Activated CD8-positive, alpha-beta memory T cell treated with anti-CD3 and anti-CD28 coated beads for 1 hour (primary cell): ENCODE measurements around the gene ERICH3.

Experiments used
- DNase-seq, 2 donors: peaks; one replicate each; pipeline ENCODE4 v3.0.0-alpha.2; 2020; ENCODE audit warnings: low read depth in 1 of 2; ENCODE audit errors: extremely low read depth in 1 of 2

Gene ERICH3, protein sequence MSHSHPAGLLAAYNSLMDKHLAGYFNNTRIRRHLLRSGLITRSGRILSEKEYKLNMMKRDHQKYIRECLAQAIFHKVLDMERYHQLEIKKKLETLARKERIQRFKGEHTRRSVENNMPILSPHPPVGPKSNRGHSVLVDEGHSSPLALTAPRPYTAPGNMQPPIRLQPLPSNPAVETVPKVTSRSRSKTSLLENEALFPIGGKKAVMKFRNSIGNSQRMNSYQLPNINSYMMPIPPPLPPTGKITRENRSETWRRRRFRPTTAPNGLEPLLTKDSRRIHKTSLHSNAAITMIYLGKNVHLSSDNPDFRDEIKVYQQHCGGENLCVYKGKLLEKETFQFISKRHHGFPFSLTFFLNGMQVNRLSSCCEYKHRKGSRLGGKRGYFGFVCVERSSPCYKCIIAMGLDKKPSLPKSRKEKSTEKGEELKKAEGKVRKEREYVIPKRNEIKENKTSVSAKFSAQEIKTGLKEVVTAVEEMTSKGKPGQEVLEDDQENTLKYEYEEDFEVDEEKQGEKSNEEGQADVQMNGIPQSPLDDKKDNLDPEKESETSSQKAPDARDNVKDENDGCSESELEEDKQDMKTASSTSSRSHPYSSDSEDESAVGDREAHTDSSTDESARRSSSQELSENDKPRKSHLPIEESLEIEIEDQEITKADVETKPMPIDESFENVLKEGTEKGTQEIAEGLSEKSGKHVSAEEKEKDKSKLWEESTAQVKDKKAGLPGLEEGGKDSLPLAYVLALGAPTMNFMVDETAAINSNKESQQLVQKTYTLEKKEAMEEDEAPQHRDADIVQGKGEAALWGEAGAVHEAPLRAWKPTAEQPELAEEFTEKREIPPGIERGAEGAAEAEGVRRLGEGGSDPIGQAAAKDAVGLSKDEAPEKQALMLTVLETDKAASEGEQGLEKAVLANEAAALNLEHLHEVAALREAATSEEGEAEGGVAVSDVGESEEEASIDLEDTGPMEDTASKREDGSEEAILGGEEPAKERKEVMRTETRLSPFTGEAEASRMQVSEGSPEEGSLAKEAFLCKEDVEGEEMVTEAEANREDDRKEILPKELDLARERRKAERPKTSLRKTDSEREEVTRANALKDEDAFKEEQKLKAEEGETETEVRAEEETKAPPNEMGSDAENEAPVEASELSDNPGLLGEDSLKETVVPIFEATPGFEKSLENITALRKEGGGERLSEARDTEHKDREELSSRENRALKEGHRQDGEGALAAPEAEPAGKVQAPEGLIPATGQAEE (N-terminal part only)

GRCh38 chr1:74673351-74674111, at the start of gene ERICH3:
ERICH3 (minus strand) TSS chr1:74673792; CDS start chr1:74673519, 273 bp downstream.
- DNase-seq, result no peak

DNA sequence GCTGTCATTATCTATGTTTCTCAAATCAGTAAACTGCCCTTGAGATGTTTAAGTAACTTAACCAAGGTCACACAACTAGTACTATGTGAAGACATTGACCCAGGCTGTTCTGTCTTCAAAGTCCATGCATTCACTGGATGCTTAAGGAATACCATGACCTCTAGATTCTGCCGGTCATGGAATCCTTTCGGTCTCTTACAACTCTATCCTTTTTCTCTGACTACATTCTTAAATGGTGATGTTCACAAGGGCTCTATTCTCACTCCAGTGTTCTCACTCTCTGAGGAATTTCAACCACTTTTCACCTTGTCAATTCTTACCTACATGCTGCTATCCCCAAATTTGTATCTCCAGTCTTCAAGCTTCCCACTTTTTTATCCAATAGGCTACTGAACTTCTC, 44.0 kb upstream of the ERICH3 start:
- no peak for DNase-seq

DNA sequence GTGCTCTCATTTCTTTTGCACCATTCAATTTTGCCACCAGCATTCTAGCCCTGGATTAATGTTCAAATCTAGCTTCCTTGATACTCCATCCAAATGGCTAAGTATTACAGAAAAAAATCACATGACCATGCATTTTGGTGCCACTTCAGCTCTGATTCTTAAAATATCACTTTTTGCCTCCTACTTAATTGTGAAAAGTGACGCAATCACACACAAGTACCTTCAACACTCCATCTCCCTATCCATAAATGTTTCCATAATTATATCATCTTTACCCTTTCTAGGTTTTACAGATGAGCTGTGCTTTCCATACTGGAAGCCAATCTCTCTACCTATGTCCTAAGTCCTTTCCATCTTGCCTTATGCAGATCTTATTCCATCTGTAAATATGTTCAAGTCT, 43.2 kb upstream of the ERICH3 start:
- no peak for DNase-seq

GRCh38 chr1:74715806-74716205, 42.2 kb upstream of the ERICH3 start:
- no peak for DNase-seq

DNA sequence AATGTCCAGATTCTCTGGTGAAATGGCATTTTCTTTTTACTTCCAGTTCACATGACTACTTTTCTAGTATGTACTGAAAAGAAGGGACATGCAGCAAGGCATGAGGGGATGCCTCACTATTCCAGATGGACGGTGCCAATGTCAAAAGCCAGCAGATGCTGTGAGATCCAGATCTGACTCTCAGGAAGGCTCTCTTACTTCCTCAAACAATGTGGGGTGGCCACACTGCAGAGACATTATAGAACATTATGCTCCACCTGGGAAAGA, 41.6 kb upstream of the ERICH3 start:
- no peak for DNase-seq

DNA sequence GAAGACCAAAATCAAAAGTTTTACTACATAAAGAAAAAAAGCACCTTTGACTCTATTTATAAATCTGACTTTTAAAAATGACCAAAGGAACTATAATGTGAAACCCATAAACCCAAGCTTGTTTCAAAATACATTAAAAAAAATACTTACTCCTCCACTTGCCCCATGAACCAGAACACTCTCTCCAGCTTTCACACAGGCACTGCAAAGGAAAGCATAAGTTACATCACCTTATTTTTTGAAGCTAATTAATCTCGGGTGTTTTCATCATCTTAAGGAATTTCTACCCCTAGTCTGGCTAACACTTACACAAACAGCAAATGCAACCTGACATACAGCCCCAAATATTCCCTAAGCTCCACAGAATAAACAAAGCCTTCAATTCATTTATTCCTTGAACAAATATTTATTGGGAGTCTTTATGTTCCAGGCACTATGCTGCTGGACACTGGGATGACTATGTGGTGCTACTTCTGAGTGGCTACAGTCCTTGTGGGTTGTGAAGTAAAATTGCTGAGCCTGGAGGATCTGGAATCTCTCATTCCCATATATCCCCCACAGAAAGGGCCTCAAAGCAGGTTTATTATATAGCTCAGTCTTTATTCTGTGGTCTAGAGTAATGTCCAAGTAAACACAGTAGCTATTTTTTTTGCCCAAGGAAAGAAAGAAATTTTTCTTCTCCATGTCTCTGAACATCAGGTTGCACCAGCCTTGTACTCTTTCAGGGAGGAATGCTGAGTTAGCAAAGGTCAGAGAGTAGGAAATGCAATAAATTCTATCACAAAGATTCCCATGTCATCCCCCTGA, 41.0 kb upstream of the ERICH3 start:
- no peak for DNase-seq

- no peak for DNase-seq
Measured at GRCh38 chr1:74713849-74714248, 40.3 kb upstream of the ERICH3 start.

DNA sequence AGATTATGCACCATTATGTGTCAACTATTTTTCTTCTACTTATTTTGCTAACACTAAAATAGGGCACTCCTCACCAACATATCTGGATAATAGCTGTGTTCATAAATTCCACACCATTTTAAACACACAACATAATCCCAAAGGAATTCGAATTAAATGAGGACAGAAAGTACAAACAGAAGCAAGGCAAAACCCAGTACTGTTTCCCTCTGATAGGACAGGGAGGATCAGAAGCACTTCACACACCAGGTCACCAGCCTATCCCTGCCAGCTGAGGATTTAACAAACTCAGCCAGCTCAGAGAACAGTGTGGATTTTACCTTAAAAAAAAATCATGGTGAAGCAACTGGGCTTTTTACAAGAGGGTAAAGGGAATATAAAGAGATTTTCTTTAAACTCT, 39.3 kb upstream of the ERICH3 start:
- no peak for DNase-seq

- DNase-seq, result no peak
Measured at GRCh38 chr1:74703386-74704182, 30.0 kb upstream of the ERICH3 start.

- DNase-seq, result no peak
Measured at GRCh38 chr1:74699331-74699730, 25.7 kb upstream of the ERICH3 start.

DNA sequence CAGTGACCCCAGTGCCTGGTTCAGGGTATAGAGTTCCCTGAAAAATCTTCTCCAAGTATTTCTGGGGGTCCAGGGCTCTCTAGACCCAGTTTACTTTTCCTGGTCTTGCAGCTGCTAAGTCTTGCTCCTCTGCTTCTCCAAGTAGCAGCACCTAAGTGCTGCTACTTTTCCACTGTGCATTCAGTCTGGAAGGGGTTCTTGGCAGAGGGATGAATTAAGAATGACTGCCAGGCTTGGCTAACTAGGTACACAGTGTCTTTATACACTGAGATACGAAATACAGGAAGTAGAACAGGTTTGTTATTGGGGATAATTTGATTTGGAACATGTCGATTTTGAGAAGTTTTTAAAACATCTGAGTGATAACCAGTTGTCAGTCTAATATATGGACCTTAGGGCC, 24.2 kb upstream of the ERICH3 start:
- no peak for DNase-seq

- no peak for DNase-seq
Measured at GRCh38 chr1:74693473-74693872, 19.9 kb upstream of the ERICH3 start.

DNA sequence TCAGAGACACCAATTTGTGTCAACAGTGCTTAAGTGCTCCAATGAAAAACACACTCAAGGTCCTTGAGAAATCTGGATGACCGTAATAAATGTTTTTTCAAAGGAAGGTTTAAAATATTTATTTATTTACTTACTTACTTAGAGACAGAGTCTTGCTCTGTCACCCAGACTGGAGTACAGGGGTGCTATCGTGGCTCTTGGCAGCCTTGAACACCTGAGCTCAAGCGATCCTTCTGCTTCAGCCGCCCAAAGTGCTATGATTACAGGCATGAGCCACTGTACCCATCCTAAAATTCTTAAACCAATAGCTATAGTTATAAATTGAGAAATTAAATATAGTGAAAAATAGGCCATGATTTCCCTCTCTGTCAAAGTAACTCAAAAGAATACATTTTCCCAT, 17.3 kb upstream of the ERICH3 start:
- DNase-seq, result no peak

GRCh38 chr1:74690364-74690696, 16.7 kb upstream of the ERICH3 start:
- no peak for DNase-seq

DNA sequence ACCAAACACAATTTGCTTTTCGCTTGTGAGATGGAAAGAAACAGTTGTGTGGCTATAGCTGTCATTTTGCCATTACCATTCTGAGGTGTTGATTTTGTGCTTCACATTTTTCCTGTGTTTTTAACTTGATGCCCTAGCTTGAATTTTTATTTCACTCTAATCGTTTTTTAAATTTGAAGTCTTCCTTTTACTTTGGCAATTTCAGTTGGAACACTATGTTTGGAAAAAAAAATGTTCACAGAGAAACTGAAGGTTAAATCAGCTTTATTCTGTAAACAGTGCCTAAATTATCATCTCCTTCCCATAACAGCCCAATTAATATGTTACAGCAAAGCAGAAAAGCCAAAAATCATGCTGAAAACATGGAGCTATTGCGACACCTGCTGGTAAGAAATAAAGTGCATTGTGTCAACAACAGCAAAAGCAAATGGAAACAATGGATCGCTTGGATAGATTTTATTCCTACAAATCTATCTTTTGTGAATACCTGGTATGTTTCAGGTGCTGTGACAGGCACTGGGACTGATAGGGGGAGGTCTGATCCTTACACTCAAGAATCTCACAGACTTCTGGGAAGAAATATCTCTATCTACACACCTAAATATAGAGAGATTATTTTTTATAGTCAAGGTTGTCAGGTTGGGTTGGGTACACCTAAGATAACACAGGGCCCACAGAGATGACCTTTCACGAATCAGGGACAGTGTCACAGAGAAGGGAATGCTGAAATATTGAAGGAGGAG, 16.2 kb upstream of the ERICH3 start:
- no peak for DNase-seq

- DNase-seq, result no peak
Measured at GRCh38 chr1:74686928-74687327, 13.3 kb upstream of the ERICH3 start.

- DNase-seq, result no peak
Measured at GRCh38 chr1:74684301-74684700, 10.7 kb upstream of the ERICH3 start.

DNA sequence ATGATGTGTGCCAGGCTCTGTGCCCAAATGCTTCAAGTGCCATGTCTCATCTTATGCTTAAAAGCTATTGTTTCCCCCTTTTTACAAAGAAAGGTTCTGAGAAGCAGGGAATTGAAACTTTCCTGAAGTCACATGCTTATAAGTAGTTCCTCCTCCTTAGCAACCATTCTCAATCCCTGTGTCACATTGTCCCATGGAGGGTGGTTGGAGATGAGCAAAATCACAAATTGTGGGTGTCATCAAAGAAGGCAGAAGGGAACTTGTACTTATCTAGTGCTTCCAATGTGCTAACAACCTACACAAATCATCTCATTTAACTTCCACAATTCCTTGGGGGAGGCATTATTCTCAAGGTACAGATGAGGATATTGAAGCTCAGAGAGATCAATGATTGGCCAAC, 10.1 kb upstream of the ERICH3 start:
- no peak for DNase-seq

- no peak for DNase-seq
Measured at GRCh38 chr1:74681851-74682250, 8.3 kb upstream of the ERICH3 start.
